ENCODE measurements around the gene FERMT1. TPM values are rescaled to one million over a fixed set of nuclear protein-coding genes. Genes with fewer than 3 reads are reported as not detected.

FERMT1 gene
- total and polyA plus RNA-seq, 4 donors, result 0.83 to 2.4 (median 1.5) TPM

DNA sequence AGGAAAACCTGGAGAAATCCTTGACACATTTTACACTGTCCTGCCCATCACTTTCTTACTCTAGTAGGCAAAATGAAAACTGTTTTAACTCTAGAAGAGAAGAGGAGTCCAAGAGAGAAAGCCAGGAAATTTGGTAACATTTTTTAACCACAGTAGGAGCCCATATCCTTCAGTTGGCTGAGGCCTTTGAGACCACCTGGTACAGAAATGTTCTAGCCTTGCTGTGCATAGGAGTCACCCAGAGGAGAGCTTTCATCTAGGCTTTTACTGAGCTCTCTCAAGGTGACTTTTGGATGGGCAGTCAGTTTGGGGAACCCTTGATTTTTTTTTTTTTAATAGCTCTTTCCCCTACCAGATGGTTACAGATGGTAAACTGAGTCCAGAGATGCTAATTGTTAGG, 94.0 kb downstream of the FERMT1 start:
- Histone ChIP-seq H3K27ac (ENCODE audit: low read depth in 1 of 2, low read length in 1 of 2) (no peak overlapping the region), H3K9ac (ENCODE audit: insufficient read depth in 1 of 2, low read length in 2 of 2) (no peak overlapping the region), H3K27me3 (ENCODE audit: control insufficient read depth in 3 of 3, insufficient read depth in 3 of 3, low read length in 2 of 3) (no peaks in the 10 kb centered on the region), H3K36me3 (ENCODE audit: control insufficient read depth in 4 of 4, insufficient read depth in 4 of 4, low read length in 4 of 4) (peaks cover 6 to 31% (median 19%) of the 10 kb centered on the region in 4 donors), H3K4me3 (no peak overlapping the region), H3K4me1 (ENCODE audit: control insufficient read depth in 5 of 5, insufficient read depth in 5 of 5, low read length in 5 of 5) (peaks cover 0 to 16% (median 0%) of the 10 kb centered on the region in 5 donors), H3K9me3 (ENCODE audit: control insufficient read depth in 4 of 4, insufficient read depth in 3 of 4, low read length in 3 of 4) (peaks cover 0 to 9% (median 0%) of the 10 kb centered on the region in 4 donors)
- ATAC-seq (ENCODE audit: insufficient read depth, low FRiP score) (no peak), DNase-seq (no peak)
- TF ChIP-seq, protein P1, sequence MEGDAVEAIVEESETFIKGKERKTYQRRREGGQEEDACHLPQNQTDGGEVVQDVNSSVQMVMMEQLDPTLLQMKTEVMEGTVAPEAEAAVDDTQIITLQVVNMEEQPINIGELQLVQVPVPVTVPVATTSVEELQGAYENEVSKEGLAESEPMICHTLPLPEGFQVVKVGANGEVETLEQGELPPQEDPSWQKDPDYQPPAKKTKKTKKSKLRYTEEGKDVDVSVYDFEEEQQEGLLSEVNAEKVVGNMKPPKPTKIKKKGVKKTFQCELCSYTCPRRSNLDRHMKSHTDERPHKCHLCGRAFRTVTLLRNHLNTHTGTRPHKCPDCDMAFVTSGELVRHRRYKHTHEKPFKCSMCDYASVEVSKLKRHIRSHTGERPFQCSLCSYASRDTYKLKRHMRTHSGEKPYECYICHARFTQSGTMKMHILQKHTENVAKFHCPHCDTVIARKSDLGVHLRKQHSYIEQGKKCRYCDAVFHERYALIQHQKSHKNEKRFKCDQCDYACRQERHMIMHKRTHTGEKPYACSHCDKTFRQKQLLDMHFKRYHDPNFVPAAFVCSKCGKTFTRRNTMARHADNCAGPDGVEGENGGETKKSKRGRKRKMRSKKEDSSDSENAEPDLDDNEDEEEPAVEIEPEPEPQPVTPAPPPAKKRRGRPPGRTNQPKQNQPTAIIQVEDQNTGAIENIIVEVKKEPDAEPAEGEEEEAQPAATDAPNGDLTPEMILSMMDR (IDR thresholded peaks at IDR 0.05; ENCODE audit: control extremely low read depth, extremely low read depth), result no peak

DNA sequence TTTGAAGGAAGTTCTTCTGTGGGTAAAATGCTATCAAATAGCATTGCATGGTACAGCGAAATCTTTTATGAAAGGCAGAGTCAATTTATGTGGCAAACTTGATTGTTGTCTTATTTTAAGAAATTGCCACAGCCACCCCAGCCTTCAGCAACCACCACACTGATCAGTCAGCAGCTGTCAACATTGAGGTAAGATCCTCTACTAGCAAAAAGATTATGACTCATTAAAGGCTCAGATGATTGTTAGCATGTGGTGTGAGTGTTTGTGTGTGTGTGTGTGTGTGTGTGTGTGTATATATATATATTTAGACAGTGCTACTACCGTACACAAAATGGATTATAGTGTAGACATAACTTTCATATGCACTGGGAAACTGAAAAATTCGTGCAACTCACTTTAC, 96.8 kb downstream of the FERMT1 start:
- TF ChIP-seq, protein P1 (IDR thresholded peaks at IDR 0.05; ENCODE audit: control extremely low read depth, extremely low read depth), result no peak
- Histone ChIP-seq H3K27ac (ENCODE audit: low read depth in 1 of 2, low read length in 1 of 2) (no peak overlapping the region), H3K4me1 (ENCODE audit: control insufficient read depth in 5 of 5, insufficient read depth in 5 of 5, low read length in 5 of 5) (peaks cover 0 to 13% (median 0%) of the 10 kb centered on the region in 5 donors), H3K27me3 (ENCODE audit: control insufficient read depth in 3 of 3, insufficient read depth in 3 of 3, low read length in 2 of 3) (no peaks in the 10 kb centered on the region), H3K4me3 (no peak overlapping the region), H3K36me3 (ENCODE audit: control insufficient read depth in 4 of 4, insufficient read depth in 4 of 4, low read length in 4 of 4) (peaks cover 8 to 42% (median 22%) of the 10 kb centered on the region in 4 donors), H3K9me3 (ENCODE audit: control insufficient read depth in 4 of 4, insufficient read depth in 3 of 4, low read length in 3 of 4) (peaks cover 0 to 9% (median 0%) of the 10 kb centered on the region in 4 donors), H3K9ac (ENCODE audit: insufficient read depth in 1 of 2, low read length in 2 of 2) (no peak overlapping the region)
- ATAC-seq (ENCODE audit: insufficient read depth, low FRiP score), result no peak
- DNase-seq, result no peak
- 85 to 94% methylated on average over 3 of the region's 3 CpGs for WGBS, 2 donors

Other genes with a start within 250 kb of the FERMT1 start
- gene CHGB, start 211.5 kb downstream of the FERMT1 start, total RNA-seq, result 1 to 10 TPM in 1 of 2 donors, under 1 TPM in 1; 0.92 to 3.7 TPM
- under 1 TPM; 0.22 to 0.72 TPM for gene CHGB, start 211.5 kb downstream of the FERMT1 start, polyA plus RNA-seq
- gene TRMT6, start 172.5 kb downstream of the FERMT1 start, total RNA-seq, result 10 to 100 TPM in 1 of 2 donors, 1 to 10 TPM in 1; 5.5 to 12.2 TPM
- gene TRMT6, start 172.5 kb downstream of the FERMT1 start, polyA plus RNA-seq, result 10 to 100 TPM in 1 of 2 donors, 1 to 10 TPM in 1; 9.5 to 17.0 TPM
- gene MCM8, start 172.4 kb downstream of the FERMT1 start, total RNA-seq, result 1 to 10 TPM; 4.4 to 7.2 TPM
- gene MCM8, start 172.4 kb downstream of the FERMT1 start, polyA plus RNA-seq, result 1 to 10 TPM; 2.0 to 2.2 TPM
- 10 to 100 TPM; 40.2 to 46.2 TPM for gene CRLS1, start 116.9 kb downstream of the FERMT1 start, total RNA-seq
- 10 to 100 TPM; 42.9 to 84.8 TPM for gene CRLS1, start 116.9 kb downstream of the FERMT1 start, polyA plus RNA-seq
- 10 to 100 TPM; 20.1 to 62.3 TPM for gene LRRN4, start 69.0 kb downstream of the FERMT1 start, total RNA-seq
- 10 to 100 TPM in 1 of 2 donors, 1 to 10 TPM in 1; 9.8 to 26.9 TPM for gene LRRN4, start 69.0 kb downstream of the FERMT1 start, polyA plus RNA-seq

Measured in lung (tissue), 12 donors.